K562 (cell line): Measurements from ENCODE around the gene OST4. TPM values are rescaled to one million over a fixed set of nuclear protein-coding genes. Genes with fewer than 3 reads are reported as not detected.

Experiments
- ARID3A ChIP-seq: IDR thresholded peaks from 2 replicates; pipeline ENCODE4 v1.6.1; 2012; ENCODE audit warnings: low read depth, low read length, improper control_type of control experiment, borderline replicate concordance
- CBX2 ChIP-seq: fragments of 200-600 bp; sonication (generic); IDR thresholded peaks from one replicate; pipeline ENCODE4 v1.6.1; 2012; ENCODE audit warnings: mild to moderate bottlenecking, low read length, inconsistent platforms; ENCODE audit not compliant: insufficient read depth, poor library complexity, severe bottlenecking
- DEAF1 ChIP-seq: fragments of 450-650 bp; formaldehyde crosslinking; IDR thresholded peaks from 2 replicates; pipeline ENCODE4 v1.4.0; 2020; ENCODE audit warnings: mild to moderate bottlenecking, moderate library complexity
- HDAC1 ChIP-seq, 2 experiments: fragments of 450-650 bp; IDR thresholded peaks; 2 replicates each; pipeline ENCODE4 v1.6.1; 2016 to 2017; ENCODE audit warnings: inconsistent platforms in 1 of 2, mild to moderate bottlenecking in 1 of 2, moderate library complexity in 1 of 2
- NFIC ChIP-seq: fragments of 450-650 bp; IDR thresholded peaks from 2 replicates; pipeline ENCODE4 v1.6.1; 2017; ENCODE audit warnings: mild to moderate bottlenecking, inconsistent platforms
- PRMT5 ChIP-seq: sonication (generic); formaldehyde crosslinking; IDR thresholded peaks from 2 replicates; pipeline ENCODE4 v1.5.0; 2020; ENCODE audit warnings: missing genetic modification reagents
- SMARCA4 ChIP-seq: fragments of 450-650 bp; IDR thresholded peaks from 2 replicates; pipeline ENCODE4 v1.6.1; 2016
- SMARCE1 ChIP-seq: fragments of 450-650 bp; IDR thresholded peaks from 2 replicates; pipeline ENCODE4 v1.7.1; 2016; ENCODE audit warnings: mild to moderate bottlenecking
- STAG1 ChIP-seq: sonication (generic); formaldehyde crosslinking; IDR thresholded peaks from 2 replicates; pipeline ENCODE4 v1.5.0; 2020; ENCODE audit warnings: missing genetic modification reagents, borderline replicate concordance
- TCF7L2 ChIP-seq: fragments of 150-350 bp; IDR thresholded peaks from 2 replicates; pipeline ENCODE4 v1.6.1; 2016; ENCODE audit warnings: low read depth, mild to moderate bottlenecking, low read length, moderate library complexity
- ZNF407 ChIP-seq: fragments of 450-650 bp; IDR thresholded peaks from 2 replicates; pipeline ENCODE4 v1.6.1; 2016; ENCODE audit warnings: low read depth
- ZNF586 ChIP-seq: fragments of 450-650 bp; formaldehyde crosslinking; conservative IDR thresholded peaks from 2 replicates; pipeline ENCODE4 v1.4.0; 2020; ENCODE audit warnings: mild to moderate bottlenecking, moderate library complexity
- ZNF639 ChIP-seq, 2 experiments: fragments of 200-800 bp in 1 of 2; sonication (Bioruptor generic) in 1 of 2; sonication (generic) in 1 of 2; formaldehyde crosslinking in 1 of 2; IDR thresholded peaks in 1 of 2; conservative IDR thresholded peaks in 1 of 2; 2 replicates each; pipeline versions ENCODE4 v1.5.0 to v1.6.1; 2016 to 2020; ENCODE audit warnings: missing compliant biosample characterization in 1 of 2, missing genetic modification characterization in 1 of 2, missing genetic modification reagents in 1 of 2
- polyA plus RNA-seq, 8 experiments: library from polyadenylated mRNA; depleted of rRNA in 4 of 8; stranded (reverse) in 5 of 8; unstranded in 3 of 8; fragments of >200 nt; fragmentation: Nextera tagmentation in 2 of 8; fragmentation: Illumina TruSeq in 1 of 8; extraction: Ambion mirVana in 2 of 8; extraction: Trizol in 1 of 8; gene quantifications; 2 replicates each; pipeline versions ENCODE4 v1.2.1 to v1.2.3, GENCODE V29; 2011 to 2014; ENCODE audit warnings: inconsistent platforms in 1 of 8, missing spikeins in 1 of 8
- total RNA-seq, 7 experiments: library from RNA; depleted of rRNA in 6 of 7; stranded (reverse); fragments of >200 nt in 6 of 7; fragmentation: Illumina TruSeq in 2 of 7; extraction: Trizol in 2 of 7; gene quantifications; 2 replicates each; pipeline versions ENCODE4 v1.2.1 to v1.2.3, GENCODE V29; 2011 to 2021; ENCODE audit warnings: low replicate concordance in 1 of 7

The OST4 gene
- total and polyA plus RNA-seq, 9 of the 15 experiments (the other 6 are each of a cell fraction or from before 2014, with no cell fraction given): 186 to 1,155 (median 355) TPM

GRCh38 chr2:27095745-27096651, 24.5 kb upstream of the OST4 start (continued):
- no peak for TF ChIP-seq HDAC1 (IDR thresholded peaks at IDR 0.05)
- 0 out of 4 replicates have a peak, but pooled peaks of 1 of the 2 experiments have one; percentile 26 for TF ChIP-seq ZNF639 (CRISPR knock-in tag; conservative IDR thresholded peaks at IDR 0.05 in 1 of 2, IDR thresholded peaks at IDR 0.05 in 1 of 2)
- no peak for TF ChIP-seq SMARCA4
- no peak for TF ChIP-seq TCF7L2
- TF ChIP-seq ARID3A: no peak
- no peak; the same call in 1 of the 2 replicates for TF ChIP-seq NFIC
- TF ChIP-seq SMARCE1: no peak
- no peak for TF ChIP-seq ZNF586
- no peak for TF ChIP-seq CBX2
- no peak for TF ChIP-seq ZNF407
- no peak for TF ChIP-seq DEAF1 (CRISPR knock-in tag)
- TF ChIP-seq STAG1 (CRISPR knock-in tag): no peak
- TF ChIP-seq PRMT5 (CRISPR knock-in tag): no peak
